NCI-H1105 treated with DMSO at 0.1 percent for 48 hours (cell line): ENCODE results near the gene FHAD1.
"Not testable (repeated sequence)": the region's sequence is repeated elsewhere in the genome, so short reads cannot be mapped to it uniquely, and the experiment has no call there.

Experiments
- DNase-seq: peaks from one replicate; lab custom pipeline; 2025; lab: John Stamatoyannopoulos, UW

FHAD1 gene

GRCh38 chr1:15305468-15305770, 58.4 kb downstream of the FHAD1 start:
- no peak for DNase-seq

GRCh38 chr1:15306352-15306751, 59.3 kb downstream of the FHAD1 start:
- not testable (repeated sequence) for DNase-seq

- DNase-seq: no peak
Observed at GRCh38 chr1:15308135-15308534, 61.1 kb downstream of the FHAD1 start.

GRCh38 chr1:15308621-15309027, 61.6 kb downstream of the FHAD1 start:
- no peak for DNase-seq

GRCh38 chr1:15309687-15310086, 62.7 kb downstream of the FHAD1 start:
- DNase-seq: no peak

GRCh38 chr1:15310544-15310943, 63.5 kb downstream of the FHAD1 start:
- DNase-seq: no peak

- DNase-seq: no peak
Observed at GRCh38 chr1:15311122-15311822, 64.2 kb downstream of the FHAD1 start.

- DNase-seq: no peak
Observed at GRCh38 chr1:15311880-15312279, 64.9 kb downstream of the FHAD1 start.

GRCh38 chr1:15312626-15313411, 65.8 kb downstream of the FHAD1 start:
- no peak for DNase-seq

GRCh38 chr1:15314328-15315281, 67.6 kb downstream of the FHAD1 start:
- DNase-seq: no peak

- no peak for DNase-seq
Observed at GRCh38 chr1:15315815-15316214, 68.8 kb downstream of the FHAD1 start.

- DNase-seq: no peak
Observed at GRCh38 chr1:15316510-15316909, 69.5 kb downstream of the FHAD1 start.

GRCh38 chr1:15320267-15320666, 73.2 kb downstream of the FHAD1 start:
- DNase-seq: no peak

GRCh38 chr1:15321601-15322000, 74.6 kb downstream of the FHAD1 start:
- no peak for DNase-seq

- DNase-seq: no peak
Observed at GRCh38 chr1:15322648-15323350, 75.8 kb downstream of the FHAD1 start.

- peak; percentile 70 for DNase-seq
Observed at GRCh38 chr1:15323351-15323988, 76.4 kb downstream of the FHAD1 start.

- no peak for DNase-seq
Observed at GRCh38 chr1:15323989-15324868, 77.2 kb downstream of the FHAD1 start.

- no peak for DNase-seq
Observed at GRCh38 chr1:15324869-15325335, 77.9 kb downstream of the FHAD1 start.

- no peak for DNase-seq
Observed at GRCh38 chr1:15325375-15326085, 78.5 kb downstream of the FHAD1 start.
